A549 (cell line): ENCODE results near the gene TTC5. TPM values are rescaled to one million over a fixed set of nuclear protein-coding genes. Genes with fewer than 3 reads are reported as not detected.

ENCODE experiments used
- ATAC-seq, 2 experiments: fragments of 200-7000 bp in 1 of 2; fragments of >200 bp in 1 of 2; cut with Nextera tagmentation in 1 of 2; cut with Tn5 transposase in 1 of 2; 3 replicates each; pipeline versions ENCODE4 v1.8.0 to v1.9.1; 2018 to 2020; ENCODE audit warnings: mild to moderate bottlenecking in 1 of 2, moderate library complexity in 1 of 2
- CTCF ChIA-PET: fragments of 300-600 bp; sonication (Branson Sonifier 250); formaldehyde crosslinking; extraction: SDS; loops from one replicate; lab custom pipeline; 2021; ENCODE audit warnings: antibody characterized with exemption, inconsistent platforms; lab: Yijun Ruan, JAX
- POLR2A ChIA-PET: fragments of 350-600 bp; formaldehyde crosslinking; extraction: SDS; loops from one replicate; lab custom pipeline; 2021; ENCODE audit warnings: antibody characterized with exemption, inconsistent platforms; lab: Yijun Ruan, JAX
- DNase-seq, 2 experiments: peaks; one replicate each; pipeline versions ENCODE4 v3.0.0 to v3.0.0-alpha.2; 2011 to 2016; ENCODE audit warnings: low read depth in 1 of 2, low spot score in 1 of 2
- FAIRE-seq: peaks from 2 replicates; lab custom pipeline; 2011; peaks lifted over from hg19 to GRCh38; lab: Jason Lieb, UNC
- H3K27ac ChIP-seq, 2 experiments: fragments of >200 bp; sonication (Bioruptor Twin); formaldehyde crosslinking; 3 replicates each; pipeline ENCODE4 v1.5.1; 2016 to 2017
- H3K4me1 ChIP-seq: fragments of >200 bp; sonication (Bioruptor Twin); formaldehyde crosslinking; 3 replicates; pipeline ENCODE4 v1.6.1; 2016
- H3K4me2 ChIP-seq: fragments of >200 bp; sonication (Bioruptor Twin); formaldehyde crosslinking; 3 replicates; pipeline ENCODE4 v1.6.1; 2016
- H3K4me3 ChIP-seq: fragments of >200 bp; sonication (Bioruptor Twin); formaldehyde crosslinking; 3 replicates; pipeline ENCODE4 v1.5.1; 2016
- H3K9me3 ChIP-seq: fragments of >200 bp; sonication (Bioruptor Twin); formaldehyde crosslinking; 3 replicates; pipeline ENCODE4 v1.6.1; 2016
- ATOH8 ChIP-seq: fragments of 250-450 bp; sonication (Bioruptor Pico); IDR thresholded peaks from 2 replicates; pipeline ENCODE4 v1.5.0; 2020; ENCODE audit warnings: low read depth, mild to moderate bottlenecking, moderate library complexity
- CBX8 ChIP-seq: fragments of 200-600 bp; sonication (generic); IDR thresholded peaks from 2 replicates; pipeline ENCODE4 v1.6.1; 2016
- CHD4 ChIP-seq: fragments of 200-600 bp; sonication (generic); IDR thresholded peaks from 2 replicates; pipeline ENCODE4 v1.6.1; 2016; ENCODE audit warnings: antibody characterized with exemption, mild to moderate bottlenecking, borderline replicate concordance
- ESRRA ChIP-seq: fragments of 150-350 bp; IDR thresholded peaks from 2 replicates; pipeline ENCODE4 v1.6.1; 2014; ENCODE audit warnings: mild to moderate bottlenecking, low read length, borderline replicate concordance
- FOSB ChIP-seq: fragments of 250-450 bp; sonication (Bioruptor Pico); IDR thresholded peaks from 2 replicates; pipeline ENCODE4 v1.5.0; 2020; ENCODE audit warnings: mild to moderate bottlenecking, moderate library complexity
- GATA3 ChIP-seq: IDR thresholded peaks from 2 replicates; pipeline ENCODE4 v1.6.1; 2012; ENCODE audit warnings: borderline replicate concordance
- HEYL ChIP-seq: fragments of 250-450 bp; sonication (Bioruptor Pico); IDR thresholded peaks from 2 replicates; pipeline ENCODE4 v1.8.0; 2021; ENCODE audit warnings: mild to moderate bottlenecking, moderate library complexity
- HMGXB4 ChIP-seq: fragments of 250-450 bp; sonication (Bioruptor Pico); IDR thresholded peaks from 2 replicates; pipeline ENCODE4 v1.5.0; 2021; ENCODE audit warnings: mild to moderate bottlenecking, moderate library complexity, borderline replicate concordance
- HOXA7 ChIP-seq: fragments of 250-450 bp; sonication (Bioruptor Pico); IDR thresholded peaks from 2 replicates; pipeline ENCODE4 v1.5.0; 2020; ENCODE audit warnings: mild to moderate bottlenecking, moderate library complexity
- HOXB5 ChIP-seq: fragments of 250-450 bp; sonication (Bioruptor Pico); IDR thresholded peaks from 2 replicates; pipeline ENCODE4 v1.5.0; 2020; ENCODE audit warnings: mild to moderate bottlenecking, moderate library complexity
- KDM1A ChIP-seq: fragments of 200-600 bp; sonication (generic); IDR thresholded peaks from 2 replicates; pipeline ENCODE4 v1.6.1; 2016; ENCODE audit warnings: low read depth, mild to moderate bottlenecking
- NPAS2 ChIP-seq: fragments of 250-450 bp; sonication (Bioruptor Pico); IDR thresholded peaks from 2 replicates; pipeline ENCODE4 v1.8.0; 2022; ENCODE audit warnings: mild to moderate bottlenecking, moderate library complexity, borderline replicate concordance
- PHF8 ChIP-seq: fragments of 200-600 bp; sonication (generic); IDR thresholded peaks from 2 replicates; pipeline ENCODE4 v1.6.1; 2016; ENCODE audit warnings: low read depth, mild to moderate bottlenecking, antibody characterized with exemption, moderate library complexity, borderline replicate concordance
- POLR2A ChIP-seq: IDR thresholded peaks from 2 replicates; pipeline ENCODE4 v1.6.1; 2012; ENCODE audit warnings: mild to moderate bottlenecking, low read length
- RNF2 ChIP-seq: fragments of 200-600 bp; sonication (generic); IDR thresholded peaks from 2 replicates; pipeline ENCODE4 v1.6.1; 2016; ENCODE audit warnings: low read depth, mild to moderate bottlenecking, antibody characterized with exemption, moderate library complexity, borderline replicate concordance
- SMC3 ChIP-seq: fragments of >200 bp; sonication (Bioruptor Twin); formaldehyde crosslinking; IDR thresholded peaks from 3 replicates; pipeline ENCODE4 v1.6.1; 2018; ENCODE audit warnings: inconsistent platforms
- TP53 ChIP-seq: fragments of 250-450 bp; sonication (Bioruptor Pico); IDR thresholded peaks from 2 replicates; pipeline ENCODE4 v1.5.0; 2021; ENCODE audit warnings: mild to moderate bottlenecking, moderate library complexity
- ZC3H11A ChIP-seq: fragments of 450-650 bp; IDR thresholded peaks from 2 replicates; pipeline ENCODE4 v1.6.1; 2014; ENCODE audit warnings: antibody characterized with exemption, mild to moderate bottlenecking
- ZNF302 ChIP-seq: fragments of 250-450 bp; sonication (Bioruptor Pico); IDR thresholded peaks from 2 replicates; pipeline ENCODE4 v1.9.0; 2021; ENCODE audit warnings: inconsistent platforms, mild to moderate bottlenecking, moderate library complexity
- WGBS: methylation state at CpG from one replicate; pipeline ENCODE4 v1.1.6; 2017; ENCODE audit errors: missing lambda C conversion rate; 5-methylcytosine and 5-hydroxymethylcytosine counted together
- polyA plus RNA-seq, 4 experiments: library from polyadenylated mRNA; depleted of rRNA in 3 of 4; stranded (reverse); fragments of >200 nt; fragmentation: RNase III in 1 of 4; extraction: RNeasy Plus Mini Kit Qiagen cat#74134 plus additional on column Dnase treatment in 1 of 4; gene quantifications; 2 replicates in 3 of 4; 3 replicates in 1 of 4; pipeline ENCODE4 v1.2.3, GENCODE V29; 2011 to 2017
- TF ChIP-seq, protein P1 (sequence below): fragments of 150-350 bp; IDR thresholded peaks from 2 replicates; pipeline ENCODE4 v1.6.1; 2014; ENCODE audit warnings: low read depth, mild to moderate bottlenecking, low read length

Gene TTC5
- polyA plus RNA-seq, 2 of the 4 experiments (the other 2 are of a cell fraction) = 30.2 to 31.2 TPM

DNA sequence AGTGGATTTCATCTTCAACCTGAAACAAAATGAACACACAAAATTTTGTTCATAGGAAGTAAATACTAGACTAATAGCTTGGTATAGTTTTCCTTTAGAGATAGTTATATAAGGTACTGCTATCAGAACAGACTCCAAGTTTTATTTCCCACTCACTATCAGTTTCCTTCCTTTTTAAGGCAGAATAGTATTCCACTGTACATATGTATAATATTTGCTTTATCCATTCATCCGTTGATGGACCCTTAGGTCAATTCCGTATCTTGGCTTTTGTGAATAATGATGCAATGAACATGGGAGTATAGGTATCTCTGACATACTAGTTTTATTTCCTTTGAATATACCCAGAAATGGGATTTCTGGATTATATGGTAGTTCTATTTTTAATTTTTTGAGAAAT is 23.6 kb upstream of the TTC5 start:
- ChIA-PET POLR2A (no interaction called here), CTCF (interaction anchor here (0.6 to 5.8 kb wide), 6 partner anchors 14 to 279 kb away, joined by 3 to 37 read pairs (median 4); partner anchors contain the start of genes PARP2 and PIP4P1)
- ATAC-seq (no peak), FAIRE-seq (no peak), DNase-seq (no peak)
- Histone ChIP-seq H3K4me2 (no peak overlapping the region), H3K9me3 (no peaks in the 10 kb centered on the region), H3K4me3 (no peak overlapping the region), H3K27ac (no peak overlapping the region), H3K4me1 (peaks cover 42% of the 10 kb centered on the region)
- 91% methylated on average over 2 of the region's 2 CpGs for WGBS
- TF ChIP-seq POLR2A (no peak), HOXA7 (CRISPR knock-in tag) (no peak), GATA3 (no peak), SMC3 (no peak), CHD4 (no peak), ZNF302 (CRISPR knock-in tag) (no peak), ZC3H11A (no peak), HEYL (no peak), TP53 (CRISPR knock-in tag) (no peak), CBX8 (no peak), ESRRA (no peak), HMGXB4 (CRISPR knock-in tag) (no peak), PHF8 (no peak), HOXB5 (CRISPR knock-in tag) (no peak)
- TF ChIP-seq, protein P1, sequence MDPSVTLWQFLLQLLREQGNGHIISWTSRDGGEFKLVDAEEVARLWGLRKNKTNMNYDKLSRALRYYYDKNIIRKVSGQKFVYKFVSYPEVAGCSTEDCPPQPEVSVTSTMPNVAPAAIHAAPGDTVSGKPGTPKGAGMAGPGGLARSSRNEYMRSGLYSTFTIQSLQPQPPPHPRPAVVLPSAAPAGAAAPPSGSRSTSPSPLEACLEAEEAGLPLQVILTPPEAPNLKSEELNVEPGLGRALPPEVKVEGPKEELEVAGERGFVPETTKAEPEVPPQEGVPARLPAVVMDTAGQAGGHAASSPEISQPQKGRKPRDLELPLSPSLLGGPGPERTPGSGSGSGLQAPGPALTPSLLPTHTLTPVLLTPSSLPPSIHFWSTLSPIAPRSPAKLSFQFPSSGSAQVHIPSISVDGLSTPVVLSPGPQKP = no peak

DNA sequence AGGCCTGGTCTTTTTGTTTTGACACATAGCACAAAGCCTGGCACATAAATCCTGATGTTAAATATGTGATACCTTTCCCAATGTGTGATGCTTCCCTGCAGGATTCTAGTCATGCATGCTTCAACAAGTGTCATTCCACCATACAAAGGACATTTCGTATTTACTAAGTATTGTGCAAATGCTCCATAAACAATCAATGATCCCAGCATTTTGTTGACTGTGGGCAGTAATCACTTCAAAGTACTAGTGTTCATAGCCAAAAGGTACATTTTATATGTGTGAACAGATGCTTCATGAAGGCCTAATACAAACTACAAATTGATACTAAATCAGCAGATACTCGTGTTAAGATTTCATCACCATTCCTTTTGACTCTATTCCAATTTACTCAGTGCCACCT is 23.0 kb upstream of the TTC5 start:
- CTCF ChIA-PET = interaction anchor here (0.6 to 5.8 kb wide), 8 partner anchors 10 to 449 kb away, joined by 5 to 67 read pairs (median 24); partner anchors contain the start of gene PARP2
- TF ChIP-seq TP53 (CRISPR knock-in tag) (no peak), ATOH8 (CRISPR knock-in tag) (no peak), KDM1A (no peak), HOXB5 (CRISPR knock-in tag) (no peak), NPAS2 (CRISPR knock-in tag) (no peak), ZC3H11A (no peak), RNF2 (no peak), HOXA7 (CRISPR knock-in tag) (no peak), CBX8 (no peak), ZNF302 (CRISPR knock-in tag) (no peak), GATA3 (no peak), FOSB (CRISPR knock-in tag) (no peak)
- POLR2A ChIA-PET = interaction anchor here (0.9 kb wide), 1 partner anchor 14 kb away, joined by 5 read pairs; the partner anchor contains the start of gene PARP2
- Histone ChIP-seq H3K4me3 (no peak overlapping the region), H3K27ac (no peak overlapping the region), H3K9me3 (no peaks in the 10 kb centered on the region), H3K4me2 (no peak overlapping the region), H3K4me1 (peaks cover 38% of the 10 kb centered on the region)
- ATAC-seq (no peak), FAIRE-seq (no peak), DNase-seq (no peak)
- WGBS = 49% methylated on average over 2 of the region's 2 CpGs
